ENCODE data around the gene PGAP3.

Gene PGAP3

DNA sequence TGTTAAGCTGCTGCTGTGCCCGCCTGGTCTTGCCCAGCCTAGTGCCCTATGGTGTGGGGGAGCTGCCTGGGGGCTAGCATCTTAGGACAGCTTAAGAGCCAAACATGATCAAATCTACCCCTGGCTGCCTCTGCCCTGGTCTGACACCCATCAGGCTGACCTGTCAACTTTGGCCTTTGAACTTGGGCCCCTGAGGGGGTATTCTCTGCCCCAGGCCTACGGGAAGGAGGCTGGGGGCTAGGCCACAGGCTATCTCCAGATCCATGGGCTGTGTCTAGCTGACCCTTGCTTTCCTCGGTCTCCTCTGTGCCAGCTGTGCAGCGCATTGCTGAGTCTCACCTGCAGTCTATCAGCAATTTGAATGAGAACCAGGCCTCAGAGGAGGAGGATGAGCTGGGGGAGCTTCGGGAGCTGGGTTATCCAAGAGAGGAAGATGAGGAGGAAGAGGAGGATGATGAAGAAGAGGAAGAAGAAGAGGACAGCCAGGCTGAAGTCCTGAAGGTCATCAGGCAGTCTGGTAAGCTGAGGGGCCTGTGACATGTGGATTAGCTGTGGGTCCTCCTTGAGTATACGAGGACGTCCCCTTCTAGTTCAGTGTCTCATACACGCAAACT lies 54.2 kb downstream of the PGAP3 start:
- DNase-seq: no peak

- no peak for DNase-seq
Observed at GRCh38 chr17:39632153-39632941, 55.5 kb downstream of the PGAP3 start.

DNA sequence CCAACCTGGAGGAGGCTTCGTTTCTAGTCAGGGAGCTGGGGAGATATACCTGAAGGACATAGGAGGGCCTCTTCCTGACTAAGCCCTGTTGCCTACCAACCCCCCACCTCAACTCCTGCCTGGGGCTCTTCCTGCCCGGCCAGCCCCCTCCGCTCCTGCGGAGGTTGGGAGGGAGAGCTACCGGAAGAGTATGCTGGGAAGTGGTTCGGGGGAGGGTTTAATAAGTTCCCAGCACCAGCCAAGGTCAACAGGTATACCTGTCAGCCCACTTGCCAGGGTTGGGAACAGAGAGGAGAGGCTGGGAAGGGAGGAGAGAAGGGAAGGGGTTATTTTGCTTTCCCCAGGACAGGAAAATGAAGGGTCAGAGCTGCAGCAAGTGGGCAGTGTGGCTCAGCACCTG lies 56.5 kb downstream of the PGAP3 start:
- DNase-seq: no peak

DNA sequence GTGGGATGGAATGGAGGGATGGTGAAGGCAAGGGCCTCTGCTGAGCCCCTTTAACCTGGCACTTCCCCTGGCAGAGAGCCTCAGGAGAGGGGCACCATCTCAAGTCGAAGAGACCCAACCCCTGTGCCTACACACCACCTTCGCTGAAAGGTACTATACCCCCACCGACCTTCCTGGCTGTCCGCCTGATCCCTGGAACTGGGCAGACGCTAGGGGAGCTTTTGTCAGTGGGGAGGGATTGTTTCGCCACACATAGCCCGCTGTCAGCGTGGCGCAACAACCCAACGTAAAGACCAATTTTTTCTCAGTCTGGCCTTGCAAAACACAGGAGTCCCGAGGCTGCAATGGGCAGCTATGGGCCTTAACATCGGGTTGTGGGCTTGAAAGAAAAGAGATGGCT lies 58.0 kb downstream of the PGAP3 start:
- no peak for DNase-seq

- DNase-seq: no peak
Observed at GRCh38 chr17:39629494-39629880, 58.4 kb downstream of the PGAP3 start.

DNA sequence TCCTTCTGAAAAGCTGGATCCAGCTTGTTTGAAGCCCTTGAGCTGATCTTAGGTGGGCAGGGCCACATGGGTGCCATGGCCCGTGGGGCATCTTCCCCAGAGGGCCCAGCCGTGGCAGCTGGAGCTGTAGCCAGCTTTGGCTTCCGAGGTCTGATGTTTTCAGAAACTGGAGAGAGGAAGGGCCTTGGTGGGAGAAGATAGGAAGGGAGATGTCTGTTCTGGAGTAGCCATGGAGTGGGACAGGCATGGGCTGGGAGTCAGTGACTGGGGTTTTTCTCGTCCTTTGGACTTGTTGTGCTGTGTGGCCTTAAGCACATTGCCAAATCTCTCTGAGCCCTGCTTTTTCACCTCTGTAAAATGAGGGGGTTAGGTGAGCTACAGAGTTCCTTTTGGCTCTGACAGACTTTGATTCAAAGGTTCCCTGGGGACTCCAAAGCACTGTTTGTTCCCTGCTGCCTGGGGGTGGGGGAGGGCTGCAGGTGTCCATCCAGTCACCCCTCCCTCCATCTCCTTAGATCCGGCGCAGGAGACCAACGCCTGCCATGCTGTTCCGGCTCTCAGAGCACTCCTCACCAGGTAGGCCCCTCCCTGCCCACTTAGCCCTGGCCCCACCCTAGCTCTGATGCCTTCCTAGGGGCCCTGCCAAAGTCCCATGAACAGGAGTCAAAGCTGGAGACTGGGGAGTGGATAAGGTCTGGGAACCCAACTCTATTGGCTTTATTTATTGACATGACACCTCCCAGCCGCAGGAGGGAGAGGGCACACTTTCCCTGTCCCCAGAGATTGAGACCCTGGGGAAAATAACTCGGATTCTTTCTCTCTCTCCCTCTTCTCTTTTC lies 59.0 kb downstream of the PGAP3 start:
- no peak for DNase-seq

- no peak for DNase-seq
Observed at GRCh38 chr17:39627712-39628516, 59.9 kb downstream of the PGAP3 start.

DNA sequence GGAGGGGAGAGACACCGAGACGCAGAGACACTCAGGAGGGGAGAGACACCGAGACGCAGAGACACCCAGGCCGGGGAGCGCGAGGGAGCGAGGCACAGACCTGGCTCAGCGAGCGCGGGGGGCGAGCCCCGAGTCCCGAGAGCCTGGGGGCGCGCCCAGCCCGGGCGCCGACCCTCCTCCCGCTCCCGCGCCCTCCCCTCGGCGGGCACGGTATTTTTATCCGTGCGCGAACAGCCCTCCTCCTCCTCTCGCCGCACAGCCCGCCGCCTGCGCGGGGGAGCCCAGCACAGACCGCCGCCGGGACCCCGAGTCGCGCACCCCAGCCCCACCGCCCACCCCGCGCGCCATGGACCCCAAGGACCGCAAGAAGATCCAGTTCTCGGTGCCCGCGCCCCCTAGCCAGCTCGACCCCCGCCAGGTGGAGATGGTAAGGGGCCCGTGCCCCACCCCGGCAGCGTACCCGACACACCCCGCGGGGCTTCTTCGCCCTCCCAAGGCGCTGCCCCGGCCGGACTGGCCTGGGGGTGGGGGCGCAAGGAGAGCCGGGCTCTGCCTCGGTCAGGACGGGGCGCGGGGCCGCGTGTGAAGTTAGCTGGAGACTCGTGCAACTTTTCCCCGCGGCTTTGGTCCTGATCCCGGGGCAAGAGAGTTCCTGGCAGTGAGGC lies 60.7 kb downstream of the PGAP3 start:
- DNase-seq: no peak

- DNase-seq: no peak
Observed at GRCh38 chr17:39626171-39627046, 61.4 kb downstream of the PGAP3 start, which contains the start of gene PPP1R1B. PPP1R1B (plus strand) TSS chr17:39626952; CDS start chr17:39627393, 441 bp downstream.

DNA sequence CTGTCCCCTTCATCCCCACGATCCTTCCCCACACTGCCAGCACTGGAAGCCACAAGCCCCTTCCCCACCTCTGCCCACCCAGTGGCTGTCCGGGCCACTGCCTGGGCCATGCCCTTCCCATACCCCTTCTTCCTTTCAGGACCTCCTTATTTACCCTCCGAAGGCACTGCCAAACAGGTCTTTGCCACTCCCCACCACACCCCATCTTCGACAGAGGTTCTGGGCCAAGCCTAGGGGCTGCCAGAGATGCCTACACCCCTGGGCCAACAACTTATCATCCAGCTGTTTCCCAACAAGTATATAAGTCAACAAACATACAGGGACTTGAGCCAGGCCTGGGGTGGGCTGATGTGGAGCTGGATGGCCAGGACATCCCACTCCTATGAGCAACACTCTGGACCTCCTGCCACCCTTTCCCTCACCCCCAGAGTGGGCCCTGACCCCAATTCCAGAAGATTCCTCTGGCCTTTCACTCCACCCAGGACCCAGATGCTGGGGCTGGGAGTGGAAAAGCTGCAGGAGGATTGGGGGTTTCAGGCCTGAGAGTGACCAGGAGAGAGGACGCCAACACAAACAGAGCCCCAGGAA lies 62.6 kb downstream of the PGAP3 start:
- no peak for DNase-seq

DNA sequence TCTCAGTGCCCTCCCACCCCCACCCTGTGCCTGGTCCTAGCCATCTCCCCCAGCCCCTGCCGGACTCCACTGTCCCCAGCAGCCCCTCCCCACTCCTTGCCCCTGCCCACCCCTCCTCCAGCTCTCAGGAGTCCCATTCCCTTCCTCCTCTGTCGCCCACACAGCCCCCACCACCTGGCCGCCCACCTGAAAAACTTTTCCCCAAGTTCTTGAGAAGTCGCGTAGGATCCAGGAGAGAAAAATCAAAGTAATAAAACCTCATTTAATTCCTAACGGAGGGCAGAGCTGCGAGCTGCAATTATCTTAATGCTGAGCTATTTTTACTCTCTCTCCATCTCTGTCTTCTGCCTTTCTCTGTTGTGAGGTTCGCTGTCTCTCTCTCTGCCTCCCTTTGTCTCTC lies 63.5 kb downstream of the PGAP3 start:
- DNase-seq: no peak

GRCh38 chr17:39623356-39623950 lies 64.4 kb downstream of the PGAP3 start:
- peak; percentile 54 for DNase-seq

DNA sequence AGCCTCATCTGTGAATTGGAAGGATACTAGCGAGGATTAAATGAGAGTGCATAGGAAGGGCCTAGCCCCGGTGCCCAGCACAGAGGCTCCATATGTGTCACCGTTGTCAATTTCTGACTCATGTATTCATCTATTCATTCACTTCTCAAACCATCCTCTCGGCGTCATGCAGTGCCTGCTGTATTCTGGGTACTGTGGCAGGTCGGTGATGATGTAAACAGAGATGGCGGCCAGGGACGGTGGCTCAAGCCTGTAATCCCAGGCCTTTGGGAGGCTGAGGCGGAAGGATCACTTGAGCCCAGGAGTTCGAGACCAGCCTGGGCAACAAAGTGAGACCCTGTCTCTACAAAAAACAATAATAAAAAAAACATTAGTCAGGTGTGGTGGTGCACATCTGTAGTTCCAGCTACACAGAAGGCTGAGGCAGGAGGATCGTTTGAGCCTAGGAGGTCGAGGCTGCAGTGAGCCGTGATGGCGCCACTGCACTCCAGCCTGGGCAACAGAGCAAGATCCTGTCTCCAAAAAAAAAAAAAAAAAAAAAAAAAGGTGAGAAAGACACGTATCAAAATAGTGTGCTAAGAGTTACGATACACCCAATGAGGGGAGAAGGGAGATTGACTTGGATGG lies 65.4 kb downstream of the PGAP3 start:
- no peak for DNase-seq

GRCh38 chr17:39621523-39622379 lies 66.1 kb downstream of the PGAP3 start:
- peak; percentile 74 for DNase-seq

Measured in GDM1 (cell line).